ENCODE measurements around the gene MICAL3.

Gene MICAL3

GRCh38 chr22:18000441-18001039, 23.8 kb downstream of the MICAL3 start:
- no CpG with 5 or more reads among the region's 52 CpGs for WGBS (ENCODE audit: extremely low coverage, insufficient coverage, insufficient read length)
- peak overlapping the region; percentile 25 for H2BK120ac ChIP-seq (ENCODE audit: insufficient read depth, low read length, poor library complexity)
- peaks cover 0 to 3% of the 10 kb centered on the region in 2 experiments for H3K36me3 ChIP-seq (ENCODE audit: control insufficient read depth in 1 of 2, insufficient read depth in 2 of 2, low read length in 2 of 2)
- peak overlapping the region; percentile 64 for H2AFZ ChIP-seq (ENCODE audit: insufficient read depth, low read length, poor library complexity)
- peak overlapping the region; percentile 75 for H4K91ac ChIP-seq (ENCODE audit: low read depth, low read length)
- H3K9ac ChIP-seq (ENCODE audit: low read length) = peak overlapping the region; percentile 37
- no peaks in the 10 kb centered on the region for H3K9me3 ChIP-seq (ENCODE audit: insufficient read depth, low read depth, low read length)
- no peak overlapping the region for H2AK5ac ChIP-seq (ENCODE audit: low read length)
- H3K79me1 ChIP-seq (ENCODE audit: low read length) = peaks cover 7% of the 10 kb centered on the region
- H3K23ac ChIP-seq (ENCODE audit: low read length) = no peak overlapping the region
- peak overlapping the region; percentile 56 for H4K12ac ChIP-seq (ENCODE audit: low read depth, low read length)
- H2BK5ac ChIP-seq (ENCODE audit: low read depth, low read length, poor library complexity) = no peak overlapping the region
- H3K4me2 ChIP-seq (ENCODE audit: low read length) = peak overlapping the region; percentile 92
- peaks cover 12% of the 10 kb centered on the region for H3K79me2 ChIP-seq (ENCODE audit: control insufficient read depth, insufficient read depth, low read length, poor library complexity)
- peak overlapping the region; percentile 79 for H3K4me3 ChIP-seq (ENCODE audit: low read depth, low read length)
- no peak for DNase-seq
- peak overlapping the region; percentile 24 for H4K8ac ChIP-seq (ENCODE audit: low read depth, low read length)
- H3K4me1 ChIP-seq (ENCODE audit: control insufficient read depth in 1 of 2, insufficient read depth in 2 of 2, low read length in 2 of 2) = peaks cover 3 to 4% of the 10 kb centered on the region in 2 experiments
- peak overlapping the region; percentile 86 for H3K4ac ChIP-seq (ENCODE audit: low read depth, low read length)
- no peak overlapping the region for H3K27ac ChIP-seq (ENCODE audit: low read depth, low read length)
- peak overlapping the region; percentile 63 for H3K18ac ChIP-seq (ENCODE audit: low read length)
- H3K27me3 ChIP-seq (ENCODE audit: insufficient read depth, low read length) = no peaks in the 10 kb centered on the region
- no peak overlapping the region for H2BK12ac ChIP-seq (ENCODE audit: low read length)
- H3K14ac ChIP-seq (ENCODE audit: low read length) = peak overlapping the region; percentile 88

GRCh38 chr22:17999851-18000250, 24.5 kb downstream of the MICAL3 start:
- peaks cover 12% of the 10 kb centered on the region for H3K79me2 ChIP-seq (ENCODE audit: control insufficient read depth, insufficient read depth, low read length, poor library complexity)
- H3K4ac ChIP-seq (ENCODE audit: low read depth, low read length) = no peak overlapping the region
- no peak overlapping the region for H4K8ac ChIP-seq (ENCODE audit: low read depth, low read length)
- H3K4me1 ChIP-seq (ENCODE audit: control insufficient read depth in 1 of 2, insufficient read depth in 2 of 2, low read length in 2 of 2) = peaks cover 3 to 4% of the 10 kb centered on the region in 2 experiments
- DNase-seq = peak; percentile 67 to 75
- H2AK5ac ChIP-seq (ENCODE audit: low read length) = no peak overlapping the region
- no peak overlapping the region for H3K4me3 ChIP-seq (ENCODE audit: low read depth, low read length)
- no CpG with 5 or more reads among the region's 8 CpGs for WGBS (ENCODE audit: extremely low coverage, insufficient coverage, insufficient read length)
- no peaks in the 10 kb centered on the region for H3K9me3 ChIP-seq (ENCODE audit: insufficient read depth, low read depth, low read length)
- H3K27ac ChIP-seq (ENCODE audit: low read depth, low read length) = no peak overlapping the region
- no peak overlapping the region for H3K9ac ChIP-seq (ENCODE audit: low read length)
- H2BK12ac ChIP-seq (ENCODE audit: low read length) = no peak overlapping the region
- H2BK120ac ChIP-seq (ENCODE audit: insufficient read depth, low read length, poor library complexity) = no peak overlapping the region
- H3K79me1 ChIP-seq (ENCODE audit: low read length) = peaks cover 7% of the 10 kb centered on the region
- no peak overlapping the region for H2AFZ ChIP-seq (ENCODE audit: insufficient read depth, low read length, poor library complexity)
- no peak overlapping the region for H2BK5ac ChIP-seq (ENCODE audit: low read depth, low read length, poor library complexity)
- H3K23ac ChIP-seq (ENCODE audit: low read length) = no peak overlapping the region
- H3K18ac ChIP-seq (ENCODE audit: low read length) = no peak overlapping the region
- H3K4me2 ChIP-seq (ENCODE audit: low read length) = peak overlapping the region; percentile 92
- H3K36me3 ChIP-seq (ENCODE audit: control insufficient read depth in 1 of 2, insufficient read depth in 2 of 2, low read length in 2 of 2) = peaks cover 0 to 3% of the 10 kb centered on the region in 2 experiments
- H4K12ac ChIP-seq (ENCODE audit: low read depth, low read length) = no peak overlapping the region
- no peak overlapping the region for H4K91ac ChIP-seq (ENCODE audit: low read depth, low read length)
- H3K27me3 ChIP-seq (ENCODE audit: insufficient read depth, low read length) = no peaks in the 10 kb centered on the region
- H3K14ac ChIP-seq (ENCODE audit: low read length) = no peak overlapping the region

GRCh38 chr22:17998913-17999312, 25.4 kb downstream of the MICAL3 start:
- Histone ChIP-seq H2BK5ac (ENCODE audit: low read depth, low read length, poor library complexity) (no peak overlapping the region), H3K27me3 (ENCODE audit: insufficient read depth, low read length) (no peaks in the 10 kb centered on the region), H3K4me1 (ENCODE audit: control insufficient read depth in 1 of 2, insufficient read depth in 2 of 2, low read length in 2 of 2) (peaks cover 3 to 4% of the 10 kb centered on the region in 2 experiments), H2BK120ac (ENCODE audit: insufficient read depth, low read length, poor library complexity) (no peak overlapping the region), H3K14ac (ENCODE audit: low read length) (no peak overlapping the region), H2AFZ (ENCODE audit: insufficient read depth, low read length, poor library complexity) (no peak overlapping the region), H3K4me2 (ENCODE audit: low read length) (no peak overlapping the region), H3K9me3 (ENCODE audit: insufficient read depth, low read depth, low read length) (no peaks in the 10 kb centered on the region), H3K4ac (ENCODE audit: low read depth, low read length) (peak overlapping the region; percentile 24), H3K23ac (ENCODE audit: low read length) (no peak overlapping the region), H3K79me1 (ENCODE audit: low read length) (peaks cover 7% of the 10 kb centered on the region), H4K91ac (ENCODE audit: low read depth, low read length) (no peak overlapping the region), H4K8ac (ENCODE audit: low read depth, low read length) (no peak overlapping the region), H3K9ac (ENCODE audit: low read length) (no peak overlapping the region), H4K12ac (ENCODE audit: low read depth, low read length) (no peak overlapping the region), H2BK12ac (ENCODE audit: low read length) (no peak overlapping the region), H3K18ac (ENCODE audit: low read length) (no peak overlapping the region), H3K36me3 (ENCODE audit: control insufficient read depth in 1 of 2, insufficient read depth in 2 of 2, low read length in 2 of 2) (peaks cover 0 to 3% of the 10 kb centered on the region in 2 experiments), H2AK5ac (ENCODE audit: low read length) (no peak overlapping the region), H3K27ac (ENCODE audit: low read depth, low read length) (no peak overlapping the region), H3K4me3 (ENCODE audit: low read depth, low read length) (no peak overlapping the region), H3K79me2 (ENCODE audit: control insufficient read depth, insufficient read depth, low read length, poor library complexity) (peaks cover 12% of the 10 kb centered on the region)
- WGBS (ENCODE audit: extremely low coverage, insufficient coverage, insufficient read length) = no CpG with 5 or more reads among the region's 6 CpGs
- DNase-seq = no peak

- peak; percentile 69 to 76 for DNase-seq
- H2BK120ac ChIP-seq (ENCODE audit: insufficient read depth, low read length, poor library complexity) = no peak overlapping the region
- H2AK5ac ChIP-seq (ENCODE audit: low read length) = no peak overlapping the region
- H3K79me1 ChIP-seq (ENCODE audit: low read length) = peaks cover 7% of the 10 kb centered on the region
- H3K4me3 ChIP-seq (ENCODE audit: low read depth, low read length) = no peak overlapping the region
- peaks cover 3 to 4% of the 10 kb centered on the region in 2 experiments for H3K4me1 ChIP-seq (ENCODE audit: control insufficient read depth in 1 of 2, insufficient read depth in 2 of 2, low read length in 2 of 2)
- no peak overlapping the region for H3K9ac ChIP-seq (ENCODE audit: low read length)
- no peak overlapping the region for H3K18ac ChIP-seq (ENCODE audit: low read length)
- H4K91ac ChIP-seq (ENCODE audit: low read depth, low read length) = no peak overlapping the region
- H3K79me2 ChIP-seq (ENCODE audit: control insufficient read depth, insufficient read depth, low read length, poor library complexity) = peaks cover 12% of the 10 kb centered on the region
- H3K9me3 ChIP-seq (ENCODE audit: insufficient read depth, low read depth, low read length) = no peaks in the 10 kb centered on the region
- H2BK5ac ChIP-seq (ENCODE audit: low read depth, low read length, poor library complexity) = no peak overlapping the region
- H4K8ac ChIP-seq (ENCODE audit: low read depth, low read length) = no peak overlapping the region
- H3K27me3 ChIP-seq (ENCODE audit: insufficient read depth, low read length) = no peaks in the 10 kb centered on the region
- H3K23ac ChIP-seq (ENCODE audit: low read length) = no peak overlapping the region
- H3K36me3 ChIP-seq (ENCODE audit: control insufficient read depth in 1 of 2, insufficient read depth in 2 of 2, low read length in 2 of 2) = peaks cover 0 to 3% of the 10 kb centered on the region in 2 experiments
- H3K4ac ChIP-seq (ENCODE audit: low read depth, low read length) = no peak overlapping the region
- no peak overlapping the region for H2BK12ac ChIP-seq (ENCODE audit: low read length)
- no peak overlapping the region for H2AFZ ChIP-seq (ENCODE audit: insufficient read depth, low read length, poor library complexity)
- no CpG with 5 or more reads among the region's 5 CpGs for WGBS (ENCODE audit: extremely low coverage, insufficient coverage, insufficient read length)
- no peak overlapping the region for H4K12ac ChIP-seq (ENCODE audit: low read depth, low read length)
- no peak overlapping the region for H3K27ac ChIP-seq (ENCODE audit: low read depth, low read length)
- H3K14ac ChIP-seq (ENCODE audit: low read length) = no peak overlapping the region
- no peak overlapping the region for H3K4me2 ChIP-seq (ENCODE audit: low read length)
Measured at GRCh38 chr22:17997456-17997855, 26.9 kb downstream of the MICAL3 start.
